Caki2 (cell line): ENCODE data around the gene HOXC13. TPM values are rescaled to one million over a fixed set of nuclear protein-coding genes. Genes with fewer than 3 reads are reported as not detected.
A peak's percentile ranks its signal among the peaks of the same experiment; 100 is the strongest.

Source experiments
- DNase-seq: peaks from one replicate; pipeline ENCODE4 v3.0.0-alpha.2; 2015; ENCODE audit warnings: low read depth
- in situ Hi-C: cut with HindIII; loops from 2 replicates; pipeline ENCODE4 v1.10.0; 2016; ENCODE audit warnings: low sequenced_read_pairs, low pct_unique_long_range_greater_than_20kb, mixed read lengths
- total RNA-seq: library from RNA; depleted of rRNA; stranded (reverse); fragments of >200 nt; shearing (Covaris generic); gene quantifications from 2 replicates; pipeline ENCODE4 v1.2.3, GENCODE V29; 2014; ENCODE audit warnings: low replicate concordance

The HOXC13 gene
- total RNA-seq, 1 experiment from 2014 or later = 0.24 TPM

DNA sequence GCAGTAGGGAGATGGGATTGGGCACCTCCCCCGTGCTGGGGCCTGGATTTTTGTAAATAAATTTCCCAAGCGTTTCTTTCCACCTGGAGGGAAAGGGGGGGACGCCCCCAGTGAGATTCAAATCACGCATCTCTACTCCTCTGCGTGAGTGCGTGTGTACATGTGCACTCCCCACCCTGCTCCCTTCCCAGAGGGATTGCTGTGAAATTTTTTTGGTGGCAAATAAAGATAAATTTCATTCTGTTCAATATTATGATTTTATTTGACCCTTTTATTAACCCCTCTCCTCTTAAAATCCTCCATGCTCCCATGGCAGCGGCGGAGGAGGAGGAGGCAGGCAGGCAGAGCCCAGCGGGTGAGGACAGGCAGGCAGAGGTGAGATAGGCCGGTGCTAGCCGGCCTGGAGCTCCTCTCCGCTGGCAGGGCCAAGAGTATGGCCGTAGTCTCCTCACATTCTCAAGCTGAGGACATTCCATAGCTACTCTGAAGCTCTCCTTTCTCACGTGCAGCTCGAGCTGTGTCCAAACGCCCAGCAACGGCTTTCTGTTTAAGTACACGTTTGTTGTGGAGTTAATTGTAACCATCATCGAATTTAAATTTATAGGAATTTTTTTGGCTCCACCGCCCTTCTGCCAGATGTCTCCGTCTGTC, 37.7 kb downstream of the HOXC13 start:
- no peak for DNase-seq
- in situ Hi-C loops = no loop called here

- no peak for DNase-seq
- in situ Hi-C loops = no loop called here
These were observed 38.4 kb downstream of the HOXC13 start for GRCh38 chr12:53976823-53977595.

GRCh38 chr12:53977596-53978445, 39.2 kb downstream of the HOXC13 start:
- no peak for DNase-seq
- in situ Hi-C loops = no loop called here

DNA sequence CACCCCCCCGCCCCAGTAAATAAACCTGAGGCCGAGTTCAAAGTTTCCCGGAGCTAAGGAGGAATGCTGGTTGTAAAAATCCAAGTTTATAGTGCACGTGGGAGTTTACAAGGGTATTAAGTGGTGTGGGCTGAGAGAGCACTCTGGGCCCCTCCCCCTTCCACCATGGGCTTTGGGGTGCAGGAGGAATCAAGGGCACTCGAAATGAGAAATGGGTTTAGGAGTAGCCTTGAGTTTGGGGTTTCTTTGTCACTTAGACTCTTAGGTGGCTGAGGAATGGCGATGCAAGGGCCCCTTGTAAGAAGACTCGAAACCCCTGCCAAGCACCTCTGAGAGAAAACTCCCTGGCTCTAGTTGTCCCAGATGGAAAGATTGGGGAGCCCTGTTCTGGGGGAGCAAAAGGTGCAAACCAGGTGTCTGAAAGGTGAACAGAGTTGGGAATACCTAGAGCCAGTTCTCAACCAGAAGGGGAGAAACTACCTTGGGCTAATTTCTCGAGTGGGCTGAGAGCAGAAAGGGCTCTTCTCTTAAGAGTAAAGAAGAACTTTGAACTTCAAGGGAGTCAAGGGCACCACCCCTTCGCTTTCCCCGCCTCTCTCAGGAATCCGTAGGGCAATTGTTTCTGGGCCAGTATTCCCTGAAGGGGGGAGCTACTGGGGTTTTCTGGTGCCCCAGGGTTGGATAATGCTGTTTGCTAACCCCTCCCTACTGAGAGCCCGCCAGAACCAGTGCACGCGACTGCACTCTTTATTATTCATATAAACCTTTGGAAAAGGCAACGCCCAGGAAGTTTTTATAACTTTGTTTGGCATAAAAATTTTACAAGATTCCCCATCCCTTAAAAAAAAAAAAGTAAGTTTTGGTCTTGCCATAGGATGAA, 40.1 kb downstream of the HOXC13 start:
- in situ Hi-C loops = no loop called here
- no peak for DNase-seq

DNA sequence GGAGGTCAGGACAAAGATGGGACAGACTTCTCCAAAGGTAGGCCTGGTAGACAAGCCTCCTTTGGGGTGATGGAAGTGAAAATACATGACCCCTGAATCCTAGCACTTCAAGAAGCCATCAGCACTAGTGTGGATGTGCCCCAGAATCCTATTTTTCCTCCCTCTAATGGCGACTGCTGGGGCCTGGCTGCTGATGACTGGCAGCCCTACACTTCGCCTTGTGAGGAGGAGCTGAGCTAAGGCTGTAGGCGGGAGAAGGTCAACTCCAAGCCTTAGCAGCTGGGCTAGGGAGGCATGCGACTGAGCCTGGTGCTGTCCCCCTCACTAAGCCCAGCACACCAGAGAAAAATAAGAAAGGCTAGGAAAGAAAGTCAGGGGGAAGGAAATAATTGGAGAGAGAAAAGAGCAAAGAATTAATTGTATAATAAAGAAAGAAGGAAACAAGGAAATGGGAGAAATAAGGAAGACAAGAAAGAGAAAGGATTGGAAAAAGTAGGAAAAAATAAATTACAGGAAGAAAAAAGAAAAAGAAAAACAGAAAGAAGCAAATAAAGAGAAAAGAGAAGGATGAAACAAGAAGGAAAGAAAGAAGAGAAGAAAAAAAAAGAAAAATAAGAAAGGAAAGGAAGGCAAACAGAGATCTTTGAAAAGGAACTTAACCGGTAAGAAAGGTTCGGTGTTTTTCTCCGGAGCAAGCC, 41.6 kb downstream of the HOXC13 start:
- no peak for DNase-seq
- in situ Hi-C loops = no loop called here

GRCh38 chr12:53980802-53981496, 42.3 kb downstream of the HOXC13 start:
- in situ Hi-C loops = no loop called here
- DNase-seq = no peak

GRCh38 chr12:53981634-53982565, 43.3 kb downstream of the HOXC13 start:
- in situ Hi-C loops = no loop called here
- DNase-seq = no peak

GRCh38 chr12:53982648-53983567, 44.3 kb downstream of the HOXC13 start:
- in situ Hi-C loops = no loop called here

DNA sequence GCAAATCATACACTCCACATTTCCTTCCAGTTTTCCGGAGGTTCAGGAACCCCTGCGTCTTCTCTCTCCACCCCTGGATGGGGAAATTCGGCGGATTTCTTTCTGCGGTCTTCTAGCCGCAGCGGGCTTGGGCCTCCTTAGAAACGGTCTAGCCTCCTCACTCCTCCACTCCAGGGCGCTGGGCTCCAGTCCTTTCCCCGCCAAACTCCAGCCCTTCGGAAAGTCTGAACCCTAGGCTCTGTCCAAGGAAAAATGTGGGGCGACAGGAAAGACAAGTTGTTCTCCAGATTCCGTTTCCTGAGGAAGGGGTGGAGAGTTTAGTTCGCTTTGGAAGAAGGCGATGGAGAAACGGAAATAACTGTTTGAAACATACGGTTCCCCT, 44.9 kb downstream of the HOXC13 start:
- in situ Hi-C loops = no loop called here
- DNase-seq = no peak

More at GRCh38 chr12:53982648-53983567, 44.3 kb downstream of the HOXC13 start:
- DNase-seq = no peak

DNA sequence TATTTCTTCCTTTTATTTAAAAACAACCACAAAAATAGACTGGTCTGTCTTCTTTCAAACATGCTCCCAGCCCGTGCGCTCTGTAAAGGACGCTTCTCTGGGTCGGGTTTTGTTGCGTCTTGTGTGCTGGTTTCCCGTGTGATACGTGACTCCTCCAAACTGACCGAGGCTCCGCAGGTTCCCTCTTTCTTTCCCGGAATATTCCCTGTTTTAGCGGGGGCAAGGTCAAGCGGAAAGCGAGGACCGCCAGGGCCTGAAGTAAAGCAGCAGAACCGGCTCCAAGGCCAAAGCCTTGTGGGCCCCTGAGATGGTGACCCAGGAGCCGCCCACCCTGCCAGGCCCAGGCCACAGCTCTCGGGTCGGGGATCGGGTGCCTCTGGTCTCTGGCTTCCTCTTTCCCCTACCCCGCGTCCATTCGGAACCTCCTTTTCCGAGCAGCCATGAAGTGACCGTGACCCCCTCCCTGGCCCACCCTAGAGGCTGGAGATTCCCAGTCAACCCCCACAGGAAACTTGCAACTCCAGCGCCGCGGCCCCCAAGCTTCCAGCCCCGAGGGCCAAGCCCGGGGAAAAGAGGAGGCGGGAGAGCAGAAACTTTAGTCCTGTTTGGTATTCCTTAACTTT, 45.4 kb downstream of the HOXC13 start:
- in situ Hi-C loops = no loop called here
- no peak for DNase-seq

- in situ Hi-C loops = no loop called here
- DNase-seq = peak; percentile 92
These were observed 46.5 kb downstream of the HOXC13 start, which contains the start of gene HOXC10 for GRCh38 chr12:53984901-53985691. Gene HOXC10, plus strand, starts transcription at chr12:53985146. Its CDS starts 114 bp downstream, at chr12:53985260.

GRCh38 chr12:53985692-53985993, 47.0 kb downstream of the HOXC13 start:
- DNase-seq = no peak
- in situ Hi-C loops = no loop called here

- in situ Hi-C loops = no loop called here
- peak; percentile 71 for DNase-seq
These were observed 47.5 kb downstream of the HOXC13 start for GRCh38 chr12:53985994-53986685.
